Fibroblast of villous mesenchyme (primary cell): ENCODE results near the gene CDS2. TPM values are rescaled to one million over a fixed set of nuclear protein-coding genes. Genes with fewer than 3 reads are reported as not detected.

Experiments
- DNase-seq: peaks from one replicate; pipeline ENCODE4 v3.0.0-alpha.2; 2010; ENCODE audit warnings: low read depth
- H3K4me3 ChIP-seq: 2 replicates; pipeline ENCODE4 v1.5.1; 2011; ENCODE audit warnings: low read depth, mild to moderate bottlenecking, low read length
- total RNA-seq: library from RNA; depleted of rRNA; stranded (reverse); fragments of >200 nt; gene quantifications from 2 replicates; pipeline ENCODE4 v1.2.3, GENCODE V29; 2012
- TF ChIP-seq, protein P1 (sequence below): IDR thresholded peaks from 2 replicates; pipeline ENCODE4 v1.5.1; 2012; ENCODE audit warnings: low read depth, mild to moderate bottlenecking, low read length; ENCODE audit not compliant: insufficient read depth

The CDS2 gene
- total RNA-seq, 1 donor: 32.4 TPM

DNA sequence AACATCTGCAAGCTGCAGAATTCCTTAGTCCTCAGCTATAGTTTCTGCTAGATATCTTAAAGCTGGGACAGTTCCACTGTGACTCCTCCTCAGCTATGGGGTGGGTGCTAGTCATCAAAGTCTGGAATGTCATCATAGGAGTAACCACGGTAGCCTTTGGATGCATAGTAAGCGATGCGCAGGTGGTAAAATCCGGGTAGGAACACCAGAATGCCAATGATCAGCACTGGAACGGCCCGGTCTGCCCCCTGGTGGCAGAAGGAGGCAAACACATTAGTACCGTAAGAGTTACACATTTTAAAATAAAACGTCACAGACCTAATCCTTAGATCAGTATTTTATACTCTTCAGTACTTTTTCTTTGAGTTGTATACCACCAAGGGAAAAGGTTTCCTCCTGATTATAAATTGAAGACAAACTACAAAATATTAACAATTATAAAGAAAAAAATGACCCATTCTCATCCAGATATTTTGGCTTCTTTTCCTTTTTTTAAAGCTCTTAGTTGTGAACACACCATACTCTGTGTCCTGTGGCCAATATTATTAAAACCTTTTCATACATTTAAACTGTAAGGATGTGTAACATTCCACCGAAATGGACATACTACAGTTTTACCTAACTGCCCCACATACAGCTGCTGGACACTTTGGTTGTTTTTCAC lies 26.0 kb upstream of the CDS2 start:
- peak; percentile 63 for DNase-seq
- TF ChIP-seq, protein P1, sequence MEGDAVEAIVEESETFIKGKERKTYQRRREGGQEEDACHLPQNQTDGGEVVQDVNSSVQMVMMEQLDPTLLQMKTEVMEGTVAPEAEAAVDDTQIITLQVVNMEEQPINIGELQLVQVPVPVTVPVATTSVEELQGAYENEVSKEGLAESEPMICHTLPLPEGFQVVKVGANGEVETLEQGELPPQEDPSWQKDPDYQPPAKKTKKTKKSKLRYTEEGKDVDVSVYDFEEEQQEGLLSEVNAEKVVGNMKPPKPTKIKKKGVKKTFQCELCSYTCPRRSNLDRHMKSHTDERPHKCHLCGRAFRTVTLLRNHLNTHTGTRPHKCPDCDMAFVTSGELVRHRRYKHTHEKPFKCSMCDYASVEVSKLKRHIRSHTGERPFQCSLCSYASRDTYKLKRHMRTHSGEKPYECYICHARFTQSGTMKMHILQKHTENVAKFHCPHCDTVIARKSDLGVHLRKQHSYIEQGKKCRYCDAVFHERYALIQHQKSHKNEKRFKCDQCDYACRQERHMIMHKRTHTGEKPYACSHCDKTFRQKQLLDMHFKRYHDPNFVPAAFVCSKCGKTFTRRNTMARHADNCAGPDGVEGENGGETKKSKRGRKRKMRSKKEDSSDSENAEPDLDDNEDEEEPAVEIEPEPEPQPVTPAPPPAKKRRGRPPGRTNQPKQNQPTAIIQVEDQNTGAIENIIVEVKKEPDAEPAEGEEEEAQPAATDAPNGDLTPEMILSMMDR: peak; percentile 68

DNA sequence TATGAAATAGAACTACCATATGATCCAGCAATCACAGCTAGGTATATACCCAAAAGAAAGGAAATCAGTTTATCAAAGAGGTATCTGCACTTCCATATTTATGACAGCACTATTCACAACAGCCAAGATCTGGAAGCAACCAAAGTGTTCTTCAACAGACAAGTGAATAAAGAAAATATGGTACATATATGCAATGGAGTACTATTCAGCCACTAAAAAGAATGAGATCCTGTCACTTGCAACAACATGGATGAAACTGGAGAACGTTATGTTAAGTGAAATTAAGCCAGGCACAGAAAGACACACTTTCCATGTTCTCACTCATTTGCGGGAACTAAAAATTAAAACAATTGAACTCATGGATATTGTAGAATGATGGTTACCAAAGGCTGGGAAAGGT lies 22.3 kb upstream of the CDS2 start:
- DNase-seq: no peak
- TF ChIP-seq, protein P1: no peak
- H3K4me3 ChIP-seq: no peak overlapping the region

More for the DNA sequence above, 26.0 kb upstream of the CDS2 start:
- H3K4me3 ChIP-seq: no peak overlapping the region

DNA sequence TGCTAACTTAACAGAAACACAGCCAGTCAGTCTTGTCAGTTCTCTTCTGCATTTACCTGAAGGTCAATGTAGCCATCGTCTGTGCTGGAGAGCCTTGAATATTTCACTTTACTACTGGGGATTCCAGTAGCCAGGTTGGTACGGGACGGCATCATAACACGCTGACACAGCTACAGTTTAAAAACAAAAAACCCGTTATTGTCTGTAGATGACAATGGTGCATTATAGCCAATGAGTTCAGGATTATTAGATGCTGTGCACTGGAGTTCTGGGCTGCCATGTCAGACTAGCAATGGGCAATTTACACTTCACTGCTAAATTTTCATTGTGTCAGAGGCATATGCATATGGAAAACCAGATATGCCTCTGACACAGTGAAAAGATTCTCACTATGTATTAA lies 17.5 kb upstream of the CDS2 start:
- H3K4me3 ChIP-seq: no peak overlapping the region
- TF ChIP-seq, protein P1: no peak
- DNase-seq: no peak

DNA sequence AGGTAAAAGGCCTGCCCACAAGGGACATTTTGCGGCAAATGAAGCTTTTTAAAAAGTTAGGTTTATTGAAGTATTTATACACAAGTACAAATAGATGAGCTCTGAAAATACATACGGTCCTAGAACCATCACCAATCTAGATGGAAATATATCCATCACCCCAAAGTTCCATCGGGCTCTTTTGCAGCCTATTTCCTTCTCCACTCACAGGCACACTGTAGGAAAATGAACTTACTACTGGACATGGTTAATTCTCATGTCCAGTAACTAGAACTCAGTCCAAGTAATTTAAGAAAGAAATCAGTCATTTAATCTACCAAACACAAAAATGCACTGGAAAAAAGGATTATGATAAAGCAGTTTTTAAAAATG lies 13.2 kb upstream of the CDS2 start:
- DNase-seq: no peak
- TF ChIP-seq, protein P1: no peak
- peak overlapping the region; percentile 94 for H3K4me3 ChIP-seq

DNA sequence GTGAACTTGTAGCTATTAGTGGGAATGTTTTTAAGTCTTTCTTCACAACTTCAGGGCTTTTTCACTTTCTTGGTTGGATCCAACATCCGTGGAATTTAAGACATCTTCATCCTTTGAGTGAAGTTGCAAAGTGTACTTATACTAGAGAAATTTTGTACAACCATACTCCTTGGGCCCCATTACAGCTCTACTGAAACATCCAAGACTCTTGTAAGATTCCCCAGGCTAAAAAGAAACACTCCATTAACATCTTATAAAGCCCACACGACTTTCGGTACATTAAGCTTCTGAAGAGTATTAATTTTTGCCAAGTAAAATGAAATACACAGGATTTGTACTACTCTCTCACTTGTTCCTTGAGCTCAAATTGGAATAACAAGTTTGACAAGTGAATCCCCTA lies 12.4 kb upstream of the CDS2 start:
- DNase-seq: no peak
- H3K4me3 ChIP-seq: no peak overlapping the region
- TF ChIP-seq, protein P1: no peak

DNA sequence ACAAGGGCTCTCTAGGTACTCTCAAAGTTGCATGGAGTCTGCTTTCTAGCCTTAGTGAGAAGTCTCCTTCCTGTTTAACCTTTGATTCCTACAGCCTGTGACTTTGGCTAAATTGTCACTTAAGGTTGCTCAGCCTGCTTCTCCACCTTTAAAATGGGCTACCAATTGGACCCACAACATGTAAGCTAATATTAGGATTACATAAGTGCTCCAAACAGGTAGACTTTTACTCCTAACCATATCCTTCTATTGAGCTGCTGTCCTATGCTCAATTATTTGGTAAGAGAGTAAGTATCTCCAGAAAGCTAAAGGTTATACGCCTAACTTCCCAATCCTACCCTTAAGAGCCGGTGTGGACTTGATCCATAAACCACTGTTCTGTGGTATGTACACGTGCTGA lies 9.9 kb upstream of the CDS2 start:
- TF ChIP-seq, protein P1: no peak
- H3K4me3 ChIP-seq: no peak overlapping the region
- no peak for DNase-seq
